Measurements from ENCODE around the gene PRIMPOL.

GRCh38 chr4:184694412-184694956 is 44.9 kb downstream of the PRIMPOL start:
- TF ChIP-seq POLR2A (IDR thresholded peaks at IDR 0.05; ENCODE audit: low read length) (no peak), GATA1 (IDR thresholded peaks at IDR 0.05; ENCODE audit: low read depth, low read length) (no peak)

All from erythroblast (primary cell).